ENCODE results near the gene ERRFI1.

ERRFI1 gene

DNA sequence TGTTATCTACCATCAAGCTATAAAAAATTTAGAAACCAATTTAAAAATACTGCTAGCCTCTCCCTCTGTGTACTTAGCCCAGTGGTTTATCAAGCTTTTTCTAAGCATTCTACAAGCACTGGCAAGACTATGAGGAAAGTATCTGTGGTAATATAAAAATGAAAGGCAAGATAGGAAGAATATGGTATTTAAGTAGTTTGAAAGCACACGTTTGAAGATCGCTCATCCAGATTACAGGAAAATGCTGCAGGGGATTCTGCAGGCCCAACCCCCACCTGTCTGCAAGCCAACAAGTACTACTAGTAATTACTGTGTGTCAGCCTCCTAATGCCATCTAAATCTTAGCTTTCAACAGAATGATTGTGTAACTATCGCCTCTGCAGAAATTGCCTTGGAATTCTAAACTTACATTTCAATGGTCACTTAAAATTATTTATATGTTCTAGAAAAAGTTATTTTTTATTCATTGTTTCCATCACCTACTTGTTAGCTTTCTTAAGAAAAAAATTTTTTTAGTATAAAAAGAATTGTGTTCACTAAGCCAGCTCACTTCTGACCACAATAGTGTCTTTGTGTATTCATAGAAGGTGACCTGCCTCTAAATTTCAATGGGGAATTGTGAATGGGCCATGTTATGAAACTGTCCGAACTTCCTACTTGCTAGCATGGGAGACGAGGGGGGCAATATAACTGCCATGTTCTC lies 8.5 kb downstream of the ERRFI1 start:
- peak; percentile 65 for DNase-seq

DNA sequence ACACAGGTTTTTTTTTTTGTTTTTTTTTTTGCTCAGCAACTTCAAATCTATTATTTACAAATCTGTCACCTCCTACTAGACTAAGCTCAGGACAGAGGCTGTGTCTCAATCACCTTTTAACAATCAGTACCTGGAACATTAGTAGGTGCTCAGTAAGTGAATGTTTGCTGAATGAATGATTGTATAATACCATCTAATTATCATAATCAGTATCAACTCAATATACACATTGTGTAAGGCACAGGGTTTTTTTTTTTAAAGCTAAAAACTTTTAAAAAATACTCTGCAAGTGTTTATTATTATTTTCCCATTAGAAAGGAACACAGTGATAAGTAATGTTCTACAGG lies 9.2 kb downstream of the ERRFI1 start:
- DNase-seq, result no peak

DNA sequence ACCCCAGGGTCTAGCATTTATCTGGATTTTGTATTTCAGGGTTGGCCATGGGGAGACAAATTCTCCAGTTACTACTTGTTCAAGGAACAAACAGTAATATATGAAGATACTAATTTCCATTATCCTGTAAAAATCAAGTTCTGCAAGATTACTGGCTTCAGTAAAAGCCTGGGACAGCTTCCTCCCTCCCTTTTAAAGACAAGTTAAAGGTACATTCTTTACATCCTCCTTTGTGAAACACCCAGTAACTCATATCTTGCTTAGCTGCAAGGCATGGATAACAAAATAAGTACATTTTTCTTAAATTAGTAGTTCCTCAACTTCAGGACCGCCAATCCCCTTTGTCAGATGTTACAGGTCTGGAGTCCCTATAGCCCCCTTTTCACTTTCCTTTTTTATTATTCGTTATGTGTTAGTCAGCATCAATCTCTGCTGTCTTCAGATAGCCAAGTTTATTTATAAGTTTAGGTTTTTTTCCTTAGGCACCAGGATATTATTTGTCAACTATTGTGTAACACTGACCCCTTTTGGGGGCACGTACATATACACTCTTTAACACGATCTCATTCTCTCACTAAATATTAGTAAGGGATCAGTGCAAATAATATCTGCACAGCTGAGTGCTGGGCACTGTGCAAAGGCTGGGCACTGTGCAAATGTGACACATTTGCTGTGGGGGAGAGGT lies 9.8 kb downstream of the ERRFI1 start:
- peak; percentile 11 for DNase-seq

DNA sequence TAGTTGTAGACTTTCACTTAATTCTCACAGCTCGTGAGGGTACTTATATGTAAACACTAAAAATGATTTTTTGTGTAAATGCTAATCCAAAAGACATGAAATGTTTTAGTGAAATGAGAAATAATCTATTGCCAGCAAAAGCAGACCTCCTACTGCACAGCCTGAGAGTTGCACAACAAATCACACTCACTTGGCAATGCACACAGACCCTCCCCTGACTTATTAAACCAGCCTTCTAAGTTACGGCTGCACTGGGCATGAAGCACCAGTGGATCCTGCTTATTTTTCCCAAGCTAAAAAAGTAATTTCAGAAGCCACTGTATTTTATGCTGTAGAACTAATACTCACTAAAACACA lies 10.3 kb downstream of the ERRFI1 start:
- peak; percentile 14 for DNase-seq

GRCh38 chr1:8015036-8015808 lies 10.9 kb downstream of the ERRFI1 start:
- peak; percentile 91 for DNase-seq

DNA sequence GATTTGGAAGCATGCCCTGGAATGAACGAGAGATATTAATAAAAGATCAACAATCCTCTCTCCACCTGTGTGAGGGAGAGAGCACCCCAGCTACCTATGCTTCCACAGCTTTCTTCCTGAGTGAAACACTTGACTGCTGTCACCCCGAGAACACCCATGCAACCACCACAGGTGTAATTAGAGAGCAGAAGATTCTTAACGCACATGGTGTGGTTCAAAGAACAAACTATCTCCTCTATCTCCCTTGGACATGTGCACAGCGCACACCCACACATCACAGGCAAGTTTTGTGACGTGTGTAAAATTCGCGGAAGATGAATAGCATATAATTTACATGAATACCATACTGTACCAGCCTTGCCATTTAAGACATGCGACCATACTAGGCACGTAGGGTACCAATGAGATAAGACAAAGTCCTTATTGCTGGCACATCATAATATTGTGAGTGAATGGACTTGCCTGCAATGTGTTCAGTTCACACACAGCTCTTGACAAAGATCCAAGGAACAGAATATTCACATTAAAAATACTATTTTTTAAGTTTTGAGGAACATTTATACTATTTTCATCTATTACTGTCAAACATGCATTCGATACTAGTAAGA lies 11.6 kb downstream of the ERRFI1 start:
- DNase-seq, result no peak

DNA sequence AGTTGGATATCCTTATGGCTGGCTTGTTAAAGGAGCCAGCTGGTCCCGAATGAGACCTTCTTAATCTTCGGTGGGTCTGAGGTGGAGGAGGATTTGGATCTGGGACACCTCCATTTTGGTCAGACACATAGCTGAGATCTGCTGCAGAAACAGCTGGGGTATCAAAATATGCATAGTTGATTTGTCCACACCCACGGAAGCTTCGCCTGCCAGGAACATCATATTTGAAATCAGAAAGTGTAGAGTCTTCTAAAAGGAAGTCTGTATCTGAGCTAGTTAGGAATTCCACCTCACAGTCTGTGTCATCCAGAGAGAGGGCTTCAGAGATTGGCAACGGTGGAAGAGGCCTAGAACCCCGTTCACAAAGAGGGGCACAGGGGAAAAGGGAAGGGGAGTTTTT lies 12.3 kb downstream of the ERRFI1 start:
- DNase-seq, result no peak

GRCh38 chr1:8013399-8013798 lies 12.7 kb downstream of the ERRFI1 start:
- DNase-seq, result no peak

DNA sequence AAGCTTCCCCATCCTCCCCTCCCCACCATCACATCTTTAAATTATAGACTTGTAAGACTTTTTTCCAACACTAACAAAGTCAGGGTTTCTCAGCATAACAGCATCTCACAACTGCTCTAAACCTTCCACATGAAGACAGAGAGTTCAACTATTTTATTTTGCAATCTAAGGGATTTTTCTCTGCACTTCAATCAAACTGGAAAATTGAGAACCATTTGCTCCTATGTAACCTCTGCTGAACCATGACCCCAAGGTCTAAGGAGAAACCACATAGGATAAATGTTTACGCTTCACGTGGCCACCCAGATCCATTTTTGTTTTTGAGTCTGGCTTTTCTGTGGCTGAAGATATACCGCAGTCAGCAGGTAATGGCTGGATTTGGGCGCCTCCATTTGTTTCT lies 13.2 kb downstream of the ERRFI1 start:
- DNase-seq, result no peak

DNA sequence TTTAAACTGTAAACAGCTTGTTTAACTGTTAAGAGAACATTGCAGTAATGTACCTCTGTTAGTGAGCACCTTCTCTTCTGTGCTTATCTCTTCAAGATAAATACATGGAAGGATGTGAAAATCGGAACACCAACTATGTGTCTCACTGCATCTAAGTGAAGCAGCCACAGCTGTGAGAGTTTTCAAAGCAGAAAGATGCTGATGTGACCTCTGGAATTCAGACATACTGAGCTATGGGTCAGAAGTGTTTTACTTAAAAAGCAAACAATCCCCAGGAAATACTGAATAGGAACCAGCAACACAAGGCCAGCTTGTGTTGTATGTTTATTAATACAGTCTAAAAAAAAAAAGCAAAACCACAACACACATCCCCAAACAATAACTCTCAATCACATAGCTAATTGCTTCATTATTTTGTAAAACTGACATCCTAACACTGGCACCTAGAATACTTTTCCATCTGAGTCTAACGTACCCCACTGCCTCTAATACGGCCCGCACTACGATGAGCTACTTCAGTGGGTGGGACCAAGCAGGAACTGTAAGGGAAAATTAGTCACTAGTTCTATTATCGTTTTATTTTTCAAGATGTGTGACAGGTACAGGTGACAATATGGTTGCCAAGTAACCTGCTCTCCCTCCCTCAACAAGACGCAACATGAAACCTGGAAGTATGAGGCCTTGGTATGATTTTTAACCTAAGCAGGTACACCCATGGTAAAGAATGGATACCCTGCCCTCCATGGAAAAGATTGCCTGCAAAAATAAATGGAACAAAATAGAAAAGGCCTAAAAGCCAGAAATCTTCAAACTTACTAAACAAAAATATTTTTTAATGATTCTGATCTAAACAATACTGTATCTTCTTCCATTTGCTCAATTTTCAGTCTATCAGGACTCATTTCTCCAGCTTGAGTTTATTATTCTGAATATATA lies 13.9 kb downstream of the ERRFI1 start:
- DNase-seq, result no peak

DNA sequence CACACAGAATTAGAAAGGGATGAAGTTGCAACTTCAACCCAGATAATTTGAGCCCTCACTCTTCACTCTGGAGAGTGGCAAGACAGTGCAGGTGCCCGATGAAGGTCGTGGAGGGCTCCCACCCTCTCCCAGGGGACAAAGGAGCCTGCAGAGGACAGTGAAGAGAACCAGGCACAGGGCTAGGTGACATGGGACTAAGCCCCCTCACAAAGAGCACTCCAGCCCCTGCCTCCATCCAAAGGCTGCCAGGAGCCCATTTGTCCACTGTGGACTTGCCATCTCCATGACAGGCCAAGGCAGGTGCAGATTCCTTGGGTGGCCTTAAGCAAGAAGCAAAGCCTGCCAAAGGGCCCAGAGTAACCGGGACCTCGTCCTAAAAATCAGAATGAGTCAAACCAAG lies 15.1 kb downstream of the ERRFI1 start:
- DNase-seq, result no peak

GRCh38 chr1:8010080-8010664 lies 15.9 kb downstream of the ERRFI1 start:
- DNase-seq, result no peak

DNA sequence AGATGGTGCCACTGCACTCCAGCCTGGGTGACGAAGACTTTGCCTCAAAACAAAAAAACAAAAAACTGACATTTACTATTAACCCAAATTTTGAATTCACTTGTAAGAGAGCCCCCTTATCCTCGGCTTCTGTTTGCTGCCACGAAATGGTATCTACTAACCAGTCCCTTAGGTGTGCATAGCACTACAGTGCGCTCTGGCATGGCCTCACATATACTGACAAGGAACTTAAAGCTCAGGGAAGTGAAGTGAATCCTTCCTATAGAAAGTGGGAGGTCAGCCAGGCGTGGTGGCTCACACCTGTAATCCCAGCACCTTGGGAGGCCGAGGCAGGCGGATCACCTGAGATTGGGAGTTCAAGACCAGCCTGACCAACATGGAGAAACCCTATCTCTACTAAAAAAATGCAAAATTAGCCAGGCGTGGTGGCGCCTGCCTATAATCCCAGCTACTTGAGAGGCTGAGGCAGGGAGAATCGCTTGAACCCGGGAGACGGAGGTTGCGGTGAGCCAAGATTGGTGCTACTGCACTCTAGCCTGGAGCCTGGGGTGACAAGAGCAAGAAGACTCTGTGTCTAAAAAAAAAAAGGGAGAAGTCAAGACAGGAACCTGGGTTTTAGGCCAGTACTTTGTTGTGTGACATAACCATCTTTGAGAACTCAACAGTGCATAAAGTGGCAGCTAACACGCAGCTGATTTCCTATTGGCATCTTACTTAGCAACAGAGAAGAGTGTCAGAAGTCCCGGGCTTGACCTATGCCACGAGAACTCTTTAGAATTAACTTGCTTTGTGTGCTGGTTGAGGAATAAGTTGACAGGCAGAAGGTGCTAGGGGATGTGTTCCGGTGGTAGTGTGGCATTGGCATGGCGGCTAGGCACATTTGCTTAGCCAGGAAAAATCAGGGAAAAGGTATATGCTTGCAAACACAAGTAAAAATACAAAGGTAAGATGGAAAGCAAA lies 16.8 kb downstream of the ERRFI1 start:
- no peak for DNase-seq

- no peak for DNase-seq
Observed at GRCh38 chr1:8006037-8006963, 19.8 kb downstream of the ERRFI1 start.

- DNase-seq, result peak; percentile 63
Observed at GRCh38 chr1:8004803-8005573, 21.1 kb downstream of the ERRFI1 start.

DNA sequence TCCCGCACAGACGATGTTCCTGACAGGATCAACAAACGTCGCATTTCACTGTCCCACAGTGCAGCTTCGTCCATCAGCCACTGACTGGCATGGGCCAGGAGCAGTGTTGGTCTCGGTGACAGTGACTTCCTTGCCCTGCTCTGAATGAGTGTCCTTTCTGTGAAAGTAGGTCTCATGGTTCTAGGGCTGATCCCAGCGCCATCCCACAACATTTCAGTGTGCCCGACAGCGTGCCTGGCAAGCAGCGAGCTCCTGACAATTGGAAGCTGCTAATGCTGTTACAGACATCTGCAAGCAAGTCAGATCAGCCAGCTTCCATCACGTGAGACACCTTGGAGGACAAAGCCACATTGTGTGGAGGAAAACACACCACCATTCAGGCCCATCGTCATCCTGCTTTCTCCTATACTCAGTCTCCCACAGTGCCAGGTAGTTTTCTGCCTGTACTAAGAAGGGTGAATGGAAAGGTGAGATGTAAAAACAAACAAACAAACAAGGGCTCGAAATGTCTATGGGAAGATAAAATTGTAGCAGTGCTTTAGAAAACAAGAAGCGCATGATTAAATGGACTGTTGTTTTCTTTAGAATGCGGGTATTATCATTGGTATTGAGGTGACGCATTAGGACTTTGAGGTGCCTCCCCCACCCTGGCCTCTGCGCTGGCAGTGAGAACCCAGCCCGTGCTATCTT lies 21.9 kb downstream of the ERRFI1 start:
- DNase-seq, result peak; percentile 36

- DNase-seq, result no peak
Observed at GRCh38 chr1:8003438-8004112, 22.5 kb downstream of the ERRFI1 start.

GRCh38 chr1:8002921-8003320 lies 23.2 kb downstream of the ERRFI1 start:
- no peak for DNase-seq

Data from eye (tissue), 1 donor.